HG02884 (cell line): ENCODE measurements around the gene UPK3A.

Experiments used
- ATAC-seq: cut with Tn5 transposase; IDR thresholded peaks from one replicate; pipeline ENCODE4 v1.9.1; 2021; ENCODE audit warnings: mild to moderate bottlenecking, moderate library complexity; ENCODE audit not compliant: unreplicated experiment

UPK3A gene

GRCh38 chr22:45308391-45308956 is 23.7 kb downstream of the UPK3A start:
- no peak for ATAC-seq

GRCh38 chr22:45308957-45309421 is 24.2 kb downstream of the UPK3A start:
- ATAC-seq: no peak

GRCh38 chr22:45309422-45310227 is 24.9 kb downstream of the UPK3A start, which contains the start of gene FAM118A:
TSS of gene FAM118A (plus strand) at chr22:45309934. CDS start at chr22:45322380, 12,446 bp downstream.
- ATAC-seq: peak; percentile 75

GRCh38 chr22:45310331-45310976 is 25.7 kb downstream of the UPK3A start:
- no peak for ATAC-seq

- no peak for ATAC-seq
These were observed 26.3 kb downstream of the UPK3A start for GRCh38 chr22:45310977-45311531.

GRCh38 chr22:45312415-45312814 is 27.7 kb downstream of the UPK3A start:
- no peak for ATAC-seq

- no peak for ATAC-seq
These were observed 28.1 kb downstream of the UPK3A start for GRCh38 chr22:45312856-45313255.

GRCh38 chr22:45314054-45314721 is 29.4 kb downstream of the UPK3A start:
- no peak for ATAC-seq

- no peak for ATAC-seq
These were observed 30.0 kb downstream of the UPK3A start for GRCh38 chr22:45314786-45315185.

- ATAC-seq: no peak
These were observed 32.2 kb downstream of the UPK3A start for GRCh38 chr22:45316796-45317526.

GRCh38 chr22:45317551-45318167 is 32.9 kb downstream of the UPK3A start:
- no peak for ATAC-seq

GRCh38 chr22:45318168-45318557 is 33.4 kb downstream of the UPK3A start:
- no peak for ATAC-seq

- no peak for ATAC-seq
These were observed 34.0 kb downstream of the UPK3A start for GRCh38 chr22:45318558-45319323.

- ATAC-seq: no peak
These were observed 34.6 kb downstream of the UPK3A start for GRCh38 chr22:45319324-45319685.

GRCh38 chr22:45320357-45320976 is 35.7 kb downstream of the UPK3A start:
- no peak for ATAC-seq

GRCh38 chr22:45321827-45322226 is 37.1 kb downstream of the UPK3A start:
- ATAC-seq: no peak

- ATAC-seq: no peak
These were observed 38.2 kb downstream of the UPK3A start for GRCh38 chr22:45322873-45323525.

- no peak for ATAC-seq
These were observed 38.9 kb downstream of the UPK3A start for GRCh38 chr22:45323695-45324094.
